OCI-LY7 (cell line): ENCODE data around the gene PLN.

ENCODE experiments used
- EZH2phosphoT487 ChIP-seq: fragments of 200-600 bp; sonication (generic); IDR thresholded peaks from 2 replicates; pipeline ENCODE4 v1.6.1; 2018; ENCODE audit warnings: low read depth, borderline replicate concordance, mild to moderate bottlenecking, mixed run types, antibody characterized with exemption, low read length, moderate library complexity, mixed read lengths
- TF ChIP-seq, protein P1 (sequence below): fragments of 200-600 bp; sonication (generic); conservative IDR thresholded peaks from 2 replicates; pipeline ENCODE4 v1.5.1; 2014; ENCODE audit warnings: mild to moderate bottlenecking, antibody characterized with exemption, low read length, moderate library complexity, mixed read lengths

DNA sequence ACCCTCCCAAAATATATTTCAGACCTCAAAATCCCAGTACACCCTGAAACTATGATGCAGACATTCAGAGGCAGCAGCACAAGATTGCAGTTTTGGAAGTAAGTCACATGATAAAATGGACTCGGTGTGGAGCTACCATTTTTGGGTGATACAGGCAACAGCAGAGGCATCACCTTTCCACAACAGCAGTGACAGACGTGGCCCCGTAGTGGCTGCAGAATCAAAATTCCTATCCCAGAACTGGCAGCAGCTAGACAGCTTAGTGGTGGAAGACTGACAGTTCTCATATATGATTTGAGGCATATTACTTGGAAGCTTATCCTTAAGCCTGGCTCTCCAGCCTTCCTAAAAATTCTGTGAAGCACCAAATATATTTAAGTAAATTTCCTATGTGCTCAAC is 19.9 kb downstream of the PLN start:
- TF ChIP-seq, protein P1, sequence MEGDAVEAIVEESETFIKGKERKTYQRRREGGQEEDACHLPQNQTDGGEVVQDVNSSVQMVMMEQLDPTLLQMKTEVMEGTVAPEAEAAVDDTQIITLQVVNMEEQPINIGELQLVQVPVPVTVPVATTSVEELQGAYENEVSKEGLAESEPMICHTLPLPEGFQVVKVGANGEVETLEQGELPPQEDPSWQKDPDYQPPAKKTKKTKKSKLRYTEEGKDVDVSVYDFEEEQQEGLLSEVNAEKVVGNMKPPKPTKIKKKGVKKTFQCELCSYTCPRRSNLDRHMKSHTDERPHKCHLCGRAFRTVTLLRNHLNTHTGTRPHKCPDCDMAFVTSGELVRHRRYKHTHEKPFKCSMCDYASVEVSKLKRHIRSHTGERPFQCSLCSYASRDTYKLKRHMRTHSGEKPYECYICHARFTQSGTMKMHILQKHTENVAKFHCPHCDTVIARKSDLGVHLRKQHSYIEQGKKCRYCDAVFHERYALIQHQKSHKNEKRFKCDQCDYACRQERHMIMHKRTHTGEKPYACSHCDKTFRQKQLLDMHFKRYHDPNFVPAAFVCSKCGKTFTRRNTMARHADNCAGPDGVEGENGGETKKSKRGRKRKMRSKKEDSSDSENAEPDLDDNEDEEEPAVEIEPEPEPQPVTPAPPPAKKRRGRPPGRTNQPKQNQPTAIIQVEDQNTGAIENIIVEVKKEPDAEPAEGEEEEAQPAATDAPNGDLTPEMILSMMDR: no peak
- TF ChIP-seq EZH2phosphoT487: no peak
